KMS-11 (cell line): ENCODE results near the gene GTF2B.
"Not testable (repeated sequence)": the region's sequence is repeated elsewhere in the genome, so short reads cannot be mapped to it uniquely, and the experiment has no call there.

ENCODE experiments used
- H2AFZ ChIP-seq: fragments of 200-600 bp; sonication (generic); 2 replicates; pipeline ENCODE4 v1.6.1; 2016; ENCODE audit warnings: antibody characterized with exemption, mixed run types, low read depth
- H3K27ac ChIP-seq: fragments of 200-600 bp; sonication (generic); 2 replicates; pipeline ENCODE4 v1.6.1; 2016; ENCODE audit warnings: mild to moderate bottlenecking, mixed run types
- H3K27me3 ChIP-seq: fragments of 200-600 bp; sonication (generic); 2 replicates; pipeline ENCODE4 v1.6.1; 2017; ENCODE audit warnings: mild to moderate bottlenecking, low read depth, mixed run types, moderate library complexity; ENCODE audit not compliant: insufficient read depth
- H3K36me3 ChIP-seq: fragments of 200-600 bp; sonication (generic); 2 replicates; pipeline ENCODE4 v1.6.1; 2017; ENCODE audit warnings: mild to moderate bottlenecking, mixed run types; ENCODE audit not compliant: insufficient read depth
- H3K4me1 ChIP-seq: fragments of 200-600 bp; sonication (generic); 2 replicates; pipeline ENCODE4 v1.6.1; 2016; ENCODE audit warnings: mild to moderate bottlenecking, low read depth, mixed run types; ENCODE audit not compliant: poor library complexity, severe bottlenecking
- H3K4me2 ChIP-seq: fragments of 200-600 bp; sonication (generic); 2 replicates; pipeline ENCODE4 v1.7.0; 2016; ENCODE audit warnings: mild to moderate bottlenecking, mixed run types
- H3K4me3 ChIP-seq: fragments of 200-600 bp; sonication (generic); IDR thresholded peaks from 2 replicates; pipeline ENCODE4 v1.6.1; 2017; ENCODE audit warnings: low read depth, low read length, mixed read lengths; ENCODE audit not compliant: insufficient read depth
- H3K79me2 ChIP-seq: fragments of 200-600 bp; sonication (generic); 2 replicates; pipeline ENCODE4 v1.6.1; 2016; ENCODE audit warnings: low read depth, mixed run types; ENCODE audit not compliant: insufficient read depth
- H3K9ac ChIP-seq: fragments of 200-600 bp; sonication (generic); 2 replicates; pipeline ENCODE4 v1.6.1; 2016; ENCODE audit warnings: mild to moderate bottlenecking, mixed run types
- H4K20me1 ChIP-seq: fragments of 200-600 bp; sonication (generic); 2 replicates; pipeline ENCODE4 v1.6.1; 2016; ENCODE audit warnings: mild to moderate bottlenecking, mixed run types; ENCODE audit not compliant: insufficient read depth
- CTCF ChIP-seq: fragments of 200-600 bp; sonication (generic); conservative IDR thresholded peaks from 2 replicates; pipeline ENCODE4 v1.6.1; 2017; ENCODE audit warnings: low read depth, mild to moderate bottlenecking, antibody characterized with exemption, low read length, moderate library complexity, mixed read lengths

The GTF2B gene

GRCh38 chr1:88935522-88936222 is 44.3 kb upstream of the GTF2B start:
- Histone ChIP-seq H3K27ac (no peak overlapping the region), H3K4me3 (no peak overlapping the region), H3K4me1 (no peaks in the 10 kb centered on the region), H3K27me3 (no peaks in the 10 kb centered on the region), H3K79me2 (no peaks in the 10 kb centered on the region), H2AFZ (no peak overlapping the region), H3K9ac (no peak overlapping the region), H3K4me2 (no peak overlapping the region), H3K36me3 (no peaks in the 10 kb centered on the region), H4K20me1 (no peaks in the 10 kb centered on the region)
- TF ChIP-seq CTCF = peak; percentile 75

DNA sequence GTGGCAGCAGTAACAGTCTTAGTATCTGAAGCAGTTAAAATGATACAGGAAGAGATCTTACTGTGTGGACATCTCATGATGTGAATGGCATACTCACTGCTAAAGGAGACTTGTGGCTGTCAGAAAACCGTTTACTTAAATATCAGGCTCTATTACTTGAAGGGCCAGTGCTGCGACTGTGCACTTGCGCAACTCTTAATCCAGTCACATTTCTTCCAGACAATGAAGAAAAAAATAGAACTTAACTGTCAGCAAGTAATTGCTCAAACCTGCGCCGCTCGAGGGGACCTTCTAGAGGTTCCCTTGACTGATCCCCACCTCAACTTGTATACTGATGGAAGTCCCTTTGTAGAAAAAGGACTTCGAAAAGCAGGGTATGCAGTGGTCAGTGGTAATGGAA is 38.8 kb upstream of the GTF2B start:
- H4K20me1 ChIP-seq, H3K4me3 ChIP-seq, H3K4me2 ChIP-seq, H3K9ac ChIP-seq, H3K36me3 ChIP-seq, H3K4me1 ChIP-seq, H3K27ac ChIP-seq, H2AFZ ChIP-seq, H3K27me3 ChIP-seq, H3K79me2 ChIP-seq: not testable (repeated sequence)

DNA sequence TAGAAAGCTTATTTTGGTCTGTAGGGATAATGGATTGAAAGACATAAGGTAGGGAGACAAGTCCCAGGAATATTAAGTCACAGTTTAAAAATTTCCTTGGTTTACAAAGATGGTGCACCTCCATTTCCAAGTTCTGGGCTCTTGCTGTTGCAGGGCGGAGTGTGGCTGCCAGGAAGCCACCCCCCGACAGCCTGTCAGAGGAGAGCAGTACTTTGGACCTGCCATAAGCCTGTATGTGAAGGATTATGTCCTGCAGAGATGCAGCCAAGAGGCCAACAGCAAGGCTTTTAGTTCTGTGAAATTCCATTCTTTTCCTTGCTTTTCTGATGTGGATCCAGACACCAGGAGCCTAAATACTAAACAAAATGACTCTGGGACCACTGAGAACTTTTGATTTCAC is 31.9 kb upstream of the GTF2B start:
- Histone ChIP-seq H3K9ac (no peak overlapping the region), H3K4me3 (no peak overlapping the region), H3K27me3 (no peaks in the 10 kb centered on the region), H3K79me2 (no peaks in the 10 kb centered on the region), H3K4me1 (no peaks in the 10 kb centered on the region), H3K4me2 (no peak overlapping the region), H3K36me3 (no peaks in the 10 kb centered on the region), H4K20me1 (no peaks in the 10 kb centered on the region), H2AFZ (no peak overlapping the region), H3K27ac (no peak overlapping the region)
- TF ChIP-seq CTCF = no peak

DNA sequence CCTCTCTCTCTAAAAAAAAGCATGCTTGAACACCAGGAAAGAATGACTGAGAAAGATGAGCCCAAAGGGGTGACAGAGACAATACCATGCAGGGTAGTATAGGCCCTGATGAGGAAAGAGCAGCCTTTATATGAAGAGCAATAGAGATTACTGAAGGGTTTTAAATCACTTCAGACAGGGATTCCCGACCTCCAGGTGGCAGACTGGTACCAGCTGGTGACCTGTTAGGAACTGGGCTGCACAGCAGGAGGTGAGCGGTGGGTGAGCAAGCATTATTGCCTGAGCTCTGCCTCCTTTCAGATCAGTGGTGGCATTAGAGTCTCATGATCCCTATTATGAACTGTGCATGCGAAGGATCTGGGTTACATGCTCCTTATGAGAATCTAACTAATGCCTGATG is 30.8 kb upstream of the GTF2B start:
- Histone ChIP-seq H4K20me1 (no peaks in the 10 kb centered on the region), H3K4me3 (no peak overlapping the region), H3K36me3 (no peaks in the 10 kb centered on the region), H2AFZ (no peak overlapping the region), H3K4me2 (no peak overlapping the region), H3K9ac (no peak overlapping the region), H3K79me2 (no peaks in the 10 kb centered on the region), H3K27me3 (no peaks in the 10 kb centered on the region), H3K4me1 (no peaks in the 10 kb centered on the region), H3K27ac (no peak overlapping the region)
- TF ChIP-seq CTCF = no peak

- Histone ChIP-seq H2AFZ (no peak overlapping the region), H3K27ac (no peak overlapping the region), H3K4me3 (no peak overlapping the region), H3K9ac (no peak overlapping the region), H4K20me1 (no peaks in the 10 kb centered on the region), H3K4me1 (peaks cover 10% of the 10 kb centered on the region), H3K36me3 (no peaks in the 10 kb centered on the region), H3K27me3 (no peaks in the 10 kb centered on the region), H3K79me2 (no peaks in the 10 kb centered on the region), H3K4me2 (no peak overlapping the region)
- TF ChIP-seq CTCF = no peak
These were observed 29.5 kb upstream of the GTF2B start for GRCh38 chr1:88920845-88921244.
